Epithelial cell of prostate (primary cell): ENCODE measurements around the gene EMC9.

Experiments
- DNase-seq: peaks from one replicate; pipeline ENCODE4 v3.0.0-alpha.2; 2011; ENCODE audit warnings: low read depth, low spot score
- H3K27ac ChIP-seq: fragments of 450-650 bp; 2 replicates; pipeline ENCODE4 v1.5.1; 2017; ENCODE audit warnings: mild to moderate bottlenecking

Gene EMC9

DNA sequence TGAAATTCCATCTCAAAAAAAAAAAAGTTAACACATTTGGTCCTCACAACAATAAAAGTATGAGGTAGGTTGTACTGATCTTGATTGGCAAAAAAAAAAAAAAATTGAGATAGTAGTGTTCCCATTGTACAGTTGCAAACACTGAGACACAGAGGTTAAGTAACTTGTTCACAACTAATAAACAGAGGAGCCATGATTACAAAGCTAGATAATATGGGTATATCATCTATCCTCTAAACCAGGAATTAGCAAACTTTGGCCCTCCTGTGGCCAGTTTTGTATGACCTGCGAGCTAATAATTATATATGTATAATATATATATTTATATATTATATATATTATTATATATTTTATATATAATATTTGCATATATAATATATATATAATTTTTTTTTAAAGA is 7.7 kb downstream of the EMC9 start:
- no peak for DNase-seq
- no peak overlapping the region for H3K27ac ChIP-seq

DNA sequence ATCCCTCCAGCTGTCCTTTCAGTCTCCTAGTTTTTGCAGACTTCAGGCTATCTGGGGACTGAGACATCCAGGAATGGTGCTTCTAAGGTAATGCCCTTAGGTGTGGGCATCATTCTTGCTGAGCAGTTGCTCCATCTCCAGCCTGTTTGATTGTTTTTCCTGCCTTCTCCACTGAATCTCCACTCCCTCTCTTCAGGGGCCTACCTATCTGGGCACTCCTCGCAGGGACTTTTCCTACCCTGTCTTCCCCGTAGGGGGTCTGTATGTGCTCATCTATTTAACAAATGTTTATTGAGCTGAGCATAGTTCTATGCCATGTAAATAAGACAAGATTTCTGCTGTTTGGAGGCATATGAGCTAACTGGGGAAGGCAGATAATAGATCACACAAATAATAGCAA is 8.4 kb downstream of the EMC9 start:
- no peak for DNase-seq
- no peak overlapping the region for H3K27ac ChIP-seq

DNA sequence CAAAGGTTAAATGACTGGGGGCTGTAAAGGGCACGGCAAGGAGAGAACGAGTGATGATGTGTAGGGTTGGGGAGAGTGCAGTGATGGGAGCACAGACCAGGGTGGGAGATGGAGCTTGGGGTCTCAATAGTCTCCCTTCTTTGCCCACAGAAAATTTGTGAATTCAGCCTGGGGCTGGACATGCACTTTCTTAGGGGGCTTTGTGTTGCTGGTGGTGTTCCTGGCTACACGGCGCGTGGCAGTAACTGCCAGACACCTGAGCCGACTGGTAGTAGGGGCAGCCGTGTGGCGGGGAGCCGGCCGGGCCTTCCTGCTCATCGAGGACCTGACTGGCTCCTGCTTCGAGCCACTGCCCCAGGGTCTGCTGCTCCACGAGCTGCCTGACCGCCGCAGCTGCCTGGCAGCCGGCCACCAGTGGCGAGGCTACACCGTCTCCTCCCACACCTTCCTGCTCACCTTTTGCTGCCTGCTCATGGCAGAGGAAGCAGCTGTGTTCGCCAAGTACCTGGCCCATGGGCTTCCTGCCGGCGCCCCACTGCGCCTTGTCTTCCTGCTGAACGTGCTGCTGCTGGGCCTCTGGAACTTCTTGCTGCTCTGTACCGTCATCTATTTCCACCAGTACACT is 9.2 kb downstream of the EMC9 start:
- DNase-seq: peak; percentile 24
- no peak overlapping the region for H3K27ac ChIP-seq

DNA sequence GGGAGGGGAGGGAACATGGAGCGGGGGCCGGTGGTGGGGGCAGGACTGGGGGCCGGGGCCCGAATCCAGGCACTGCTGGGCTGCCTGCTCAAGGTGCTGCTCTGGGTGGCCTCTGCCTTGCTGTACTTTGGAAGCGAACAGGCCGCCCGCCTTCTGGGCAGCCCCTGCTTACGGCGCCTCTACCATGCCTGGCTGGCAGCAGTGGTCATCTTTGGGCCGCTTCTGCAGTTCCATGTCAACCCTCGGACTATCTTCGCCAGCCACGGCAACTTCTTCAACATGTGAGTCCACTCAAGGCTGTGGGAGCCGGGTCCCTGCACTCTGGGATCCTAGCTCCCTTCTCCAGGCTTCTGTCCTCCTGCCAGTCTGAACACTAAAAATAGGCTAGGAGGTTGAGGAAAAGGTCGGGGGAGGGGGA is 9.8 kb downstream of the EMC9 start:
- DNase-seq: no peak
- H3K27ac ChIP-seq: no peak overlapping the region

DNA sequence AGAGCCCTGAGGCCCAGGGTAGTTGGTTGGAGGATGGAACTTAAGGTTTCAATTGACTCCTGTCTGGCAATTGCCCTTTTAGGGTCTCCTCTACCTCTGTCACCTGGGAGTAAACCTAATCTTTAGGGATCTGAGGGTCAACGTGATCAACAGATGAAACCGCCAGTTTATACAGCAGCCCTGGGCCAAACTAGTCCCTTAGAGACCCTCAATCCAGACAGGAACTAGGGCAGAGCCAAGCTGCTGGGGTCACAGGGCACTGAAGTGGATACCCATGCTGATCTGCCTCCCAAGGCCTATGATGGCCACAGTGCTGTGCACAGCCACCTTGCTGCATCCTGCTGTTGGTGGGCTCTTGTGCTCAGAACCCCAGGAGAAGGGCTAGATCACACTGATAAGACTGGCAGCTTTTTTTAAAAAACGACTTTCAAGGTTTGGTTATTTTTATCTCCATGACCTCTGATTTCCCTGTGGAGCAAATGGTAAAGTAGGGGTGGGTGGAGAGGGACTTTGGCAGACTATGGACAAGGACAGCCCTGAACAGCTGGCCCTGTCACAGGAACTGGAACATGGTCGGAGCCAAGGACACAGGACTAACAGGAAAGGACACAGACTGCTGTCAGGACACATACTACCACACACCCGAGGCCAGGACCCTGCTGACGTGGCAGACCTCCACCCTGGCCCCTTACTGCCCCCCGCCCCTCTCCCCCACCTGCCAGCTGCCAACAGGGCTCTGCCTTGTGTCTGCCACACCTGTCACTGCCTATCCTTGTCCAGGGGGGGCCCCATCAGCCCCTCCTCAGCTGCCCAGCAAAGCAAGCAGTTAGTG is 10.5 kb downstream of the EMC9 start:
- DNase-seq: no peak
- H3K27ac ChIP-seq: no peak overlapping the region

DNA sequence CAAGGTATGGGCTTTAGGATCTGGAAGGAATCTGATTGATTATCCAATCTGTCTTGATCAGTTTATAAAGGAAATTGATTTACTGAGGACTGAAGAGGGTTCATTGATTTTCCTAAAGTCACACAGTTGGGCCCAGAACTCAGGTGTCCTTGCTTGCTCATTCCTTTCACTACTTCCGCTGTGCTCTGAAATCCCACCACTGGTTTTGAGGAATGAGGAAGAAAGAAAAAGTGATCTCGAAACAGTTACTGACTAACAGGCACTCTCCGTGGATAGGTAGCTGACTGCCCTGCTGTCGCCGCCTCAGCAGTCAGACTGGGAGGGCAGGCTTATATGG is 11.0 kb downstream of the EMC9 start, which contains the start of gene FITM1:
TSS of gene FITM1 (plus strand) at position 280 of the 337 bp plus-strand sequence. CDS start 905 bp downstream, outside the sequence.
- no peak for DNase-seq
- H3K27ac ChIP-seq: no peak within 1 kb of the TSS

DNA sequence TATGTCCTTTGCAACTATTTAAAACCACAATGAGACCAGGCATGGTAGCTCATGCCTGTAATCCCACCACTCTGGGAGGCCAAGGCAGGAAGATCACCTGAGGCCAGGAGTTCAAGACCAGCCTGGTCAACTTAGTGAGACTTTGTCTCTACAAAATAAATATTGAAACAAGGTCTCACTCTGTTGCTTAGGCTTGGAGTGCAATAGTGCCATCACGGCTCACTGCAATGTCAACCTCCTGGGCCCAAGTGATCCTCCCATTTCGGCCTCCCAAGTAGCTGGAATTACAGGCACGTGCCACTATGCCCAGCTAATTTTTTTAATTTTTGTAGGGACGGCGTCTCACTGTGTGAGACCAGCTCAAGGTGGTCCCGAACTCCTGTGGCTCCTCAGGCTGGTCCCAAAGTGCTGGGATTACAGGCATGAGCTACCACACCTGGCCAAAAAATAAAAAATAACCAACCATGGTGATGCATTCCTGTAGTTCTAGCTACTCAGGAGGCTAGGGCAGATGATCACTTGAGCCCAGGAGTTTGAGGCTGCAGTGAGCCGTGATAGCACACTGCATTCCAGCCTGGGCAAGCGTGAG is 11.9 kb downstream of the EMC9 start:
- no peak overlapping the region for H3K27ac ChIP-seq
- DNase-seq: no peak

DNA sequence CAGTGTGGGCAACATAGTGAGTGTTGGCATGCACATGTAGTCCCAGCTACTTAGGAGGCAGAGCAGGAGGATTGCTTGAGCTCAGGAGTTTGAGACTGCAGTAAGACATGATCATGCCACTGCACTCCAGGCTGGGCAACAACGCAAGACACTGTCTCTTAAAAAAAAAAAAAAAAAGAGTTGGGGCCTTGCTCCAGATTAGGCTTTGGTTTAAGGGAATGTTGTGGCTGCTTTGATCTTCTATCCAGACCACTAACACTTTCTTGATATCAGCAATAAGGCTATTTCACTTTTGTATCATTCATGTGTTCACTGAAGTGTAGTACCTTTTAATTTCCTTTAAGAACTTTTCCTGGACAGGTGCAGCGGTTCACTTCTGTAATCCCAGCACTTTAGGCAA is 13.7 kb downstream of the EMC9 start:
- no peak overlapping the region for H3K27ac ChIP-seq
- no peak for DNase-seq

DNA sequence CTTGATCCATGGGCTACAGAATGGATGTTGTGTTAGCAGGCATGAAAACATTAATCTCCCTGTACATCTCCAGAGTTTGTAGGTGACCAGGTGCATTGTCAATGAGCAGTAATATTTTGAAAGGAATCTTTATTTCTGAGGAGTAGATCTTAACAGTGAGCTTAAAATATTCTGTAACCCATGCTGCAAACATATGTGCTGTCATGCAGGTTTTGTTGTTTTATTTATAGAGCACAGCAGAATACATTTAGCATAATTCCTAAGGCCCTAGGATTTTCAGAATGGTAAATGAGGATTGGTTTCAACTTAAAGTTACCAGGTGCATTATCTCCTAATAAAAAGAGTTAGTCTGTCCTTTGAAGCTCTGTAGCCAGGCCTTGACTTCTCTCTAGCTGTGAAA is 14.5 kb downstream of the EMC9 start:
- no peak overlapping the region for H3K27ac ChIP-seq
- DNase-seq: no peak

DNA sequence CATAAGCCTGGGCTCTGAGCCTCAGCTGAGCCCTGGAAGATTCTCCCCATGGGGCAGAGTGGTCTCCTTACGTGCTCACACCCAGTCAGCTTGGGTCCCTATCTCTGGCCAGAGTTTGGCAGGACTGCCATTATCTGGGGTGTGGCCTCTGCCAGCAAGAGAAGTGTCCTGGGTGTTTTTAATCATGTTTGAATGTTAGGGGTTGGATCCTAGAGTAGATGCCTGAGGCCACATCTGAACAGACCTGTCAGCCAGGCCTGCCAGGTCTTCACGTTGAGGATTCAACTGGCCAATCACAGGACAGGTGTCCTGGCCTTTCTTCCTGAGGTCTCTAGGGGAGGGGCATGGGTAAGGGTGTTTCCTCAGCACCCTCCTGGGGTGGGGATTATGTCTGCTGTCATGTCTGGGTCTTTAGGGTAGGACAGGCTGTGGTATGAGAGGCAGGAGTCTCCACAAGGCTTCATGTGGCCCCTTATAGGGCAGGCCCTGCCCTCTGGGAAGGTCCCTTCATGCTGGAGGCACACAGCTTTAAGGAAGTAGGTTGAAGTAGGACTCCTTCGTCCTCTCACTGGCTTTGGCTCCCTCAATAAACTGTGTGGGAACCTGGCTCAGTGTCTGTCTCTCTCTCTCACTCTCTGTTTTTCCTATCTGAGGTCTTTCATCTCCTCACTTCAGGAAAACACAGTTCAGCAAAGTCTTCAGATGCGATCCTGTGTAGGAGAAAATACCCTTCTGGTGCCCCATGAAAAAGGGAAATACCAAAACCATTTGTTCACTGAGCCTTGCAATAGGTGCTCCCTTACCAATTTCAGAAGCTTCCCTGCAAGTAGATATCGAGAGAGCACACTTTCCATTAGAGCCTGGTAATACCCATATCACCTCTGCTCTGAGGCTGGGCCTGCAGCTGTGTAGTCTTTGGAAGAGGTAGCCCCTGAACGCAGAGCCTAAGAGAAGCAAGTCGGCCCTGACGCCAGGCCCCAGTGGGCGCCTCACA is 17.7 kb downstream of the EMC9 start:
- DNase-seq: no peak
- no peak overlapping the region for H3K27ac ChIP-seq

DNA sequence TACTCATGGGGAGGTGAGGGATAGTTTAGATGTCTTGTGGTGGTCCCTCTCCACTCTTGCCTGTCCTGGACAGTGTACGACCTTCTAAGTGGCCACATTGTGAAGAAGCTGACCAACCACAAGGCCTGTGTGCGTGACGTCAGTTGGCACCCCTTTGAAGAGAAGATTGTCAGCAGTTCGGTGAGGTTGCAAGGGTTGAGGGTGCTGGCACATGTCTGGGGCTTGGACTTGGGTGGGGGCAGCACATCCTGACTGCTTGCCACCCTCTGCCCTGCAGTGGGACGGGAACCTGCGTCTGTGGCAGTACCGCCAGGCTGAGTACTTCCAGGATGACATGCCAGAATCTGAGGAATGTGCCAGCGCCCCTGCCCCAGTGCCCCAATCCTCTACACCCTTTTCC is 18.5 kb downstream of the EMC9 start:
- DNase-seq: no peak
- no peak overlapping the region for H3K27ac ChIP-seq

DNA sequence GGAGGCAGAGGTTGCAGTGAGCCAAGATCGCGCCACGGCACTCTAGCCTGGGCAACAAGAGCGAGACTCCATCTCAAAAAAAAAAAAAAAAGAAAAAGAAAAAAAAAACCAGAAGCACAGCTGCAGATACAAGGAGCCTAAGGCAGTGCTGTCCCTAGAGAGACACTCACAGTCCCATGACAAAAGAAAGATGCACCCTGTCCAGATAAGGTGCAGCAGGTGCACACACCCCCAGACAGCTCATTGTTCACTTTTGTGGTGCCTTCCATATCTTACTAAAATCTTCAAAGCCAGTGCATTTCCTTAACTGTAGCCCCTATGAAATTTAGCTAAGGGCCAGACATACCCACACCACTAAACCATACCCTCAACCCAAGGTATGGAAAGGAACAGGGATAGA is 19.0 kb downstream of the EMC9 start:
- H3K27ac ChIP-seq: no peak overlapping the region

DNA sequence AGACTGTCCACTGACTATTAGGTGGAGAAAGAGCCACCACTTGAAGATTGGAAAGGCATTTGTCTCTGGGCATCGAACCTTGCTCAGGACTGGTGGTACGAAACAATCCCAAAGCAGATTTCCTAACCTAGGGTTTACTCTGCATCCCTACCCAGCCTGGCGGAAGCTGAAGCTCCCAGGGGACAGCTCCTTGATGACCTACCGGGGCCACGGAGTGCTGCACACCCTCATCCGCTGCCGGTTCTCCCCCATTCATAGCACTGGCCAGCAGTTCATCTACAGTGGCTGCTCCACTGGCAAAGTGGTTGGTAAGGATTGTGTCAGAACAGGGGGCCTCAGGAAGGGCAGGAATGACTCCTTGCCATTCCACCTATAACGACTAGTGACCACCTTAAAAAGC is 20.2 kb downstream of the EMC9 start:
- no peak overlapping the region for H3K27ac ChIP-seq
- no peak for DNase-seq

More for the DNA sequence above, 19.0 kb downstream of the EMC9 start:
- DNase-seq: no peak

DNA sequence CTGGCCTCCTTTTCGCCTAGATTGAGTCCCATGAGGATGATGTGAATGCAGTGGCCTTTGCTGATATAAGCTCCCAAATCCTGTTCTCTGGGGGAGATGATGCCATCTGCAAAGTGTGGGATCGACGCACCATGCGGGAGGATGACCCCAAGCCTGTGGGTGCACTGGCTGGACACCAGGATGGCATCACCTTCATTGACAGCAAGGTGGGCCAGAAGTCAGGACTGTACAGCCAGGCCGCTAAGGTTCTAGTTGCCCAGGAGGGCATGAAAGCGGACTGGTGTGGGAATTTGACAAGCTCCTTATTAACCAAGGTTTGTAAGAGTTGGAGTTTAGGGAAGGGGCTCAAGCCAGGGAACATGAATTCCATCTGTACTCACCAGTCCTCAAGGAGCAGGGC is 21.7 kb downstream of the EMC9 start:
- no peak overlapping the region for H3K27ac ChIP-seq

DNA sequence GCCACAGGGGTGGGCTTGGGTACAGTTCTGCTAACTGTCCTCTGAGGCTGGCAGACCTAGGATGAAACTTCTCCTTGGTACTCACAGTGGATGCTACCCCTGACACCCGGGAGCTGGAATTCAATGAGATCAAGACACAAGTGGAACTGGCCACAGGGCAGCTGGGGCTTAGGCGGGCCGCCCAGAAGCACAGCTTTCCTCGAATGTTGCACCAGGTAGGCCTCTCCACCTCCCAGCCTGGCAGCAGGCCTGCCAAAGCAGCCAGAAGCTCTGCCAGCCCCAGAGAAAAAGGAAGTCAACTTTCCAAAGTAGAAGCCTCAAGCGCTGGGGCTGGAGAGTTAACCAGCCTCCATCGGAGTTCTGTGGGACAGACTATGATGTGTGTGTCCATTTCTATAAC is 24.2 kb downstream of the EMC9 start:
- DNase-seq: no peak
- no peak overlapping the region for H3K27ac ChIP-seq

More for the DNA sequence above, 21.7 kb downstream of the EMC9 start:
- DNase-seq: no peak

DNA sequence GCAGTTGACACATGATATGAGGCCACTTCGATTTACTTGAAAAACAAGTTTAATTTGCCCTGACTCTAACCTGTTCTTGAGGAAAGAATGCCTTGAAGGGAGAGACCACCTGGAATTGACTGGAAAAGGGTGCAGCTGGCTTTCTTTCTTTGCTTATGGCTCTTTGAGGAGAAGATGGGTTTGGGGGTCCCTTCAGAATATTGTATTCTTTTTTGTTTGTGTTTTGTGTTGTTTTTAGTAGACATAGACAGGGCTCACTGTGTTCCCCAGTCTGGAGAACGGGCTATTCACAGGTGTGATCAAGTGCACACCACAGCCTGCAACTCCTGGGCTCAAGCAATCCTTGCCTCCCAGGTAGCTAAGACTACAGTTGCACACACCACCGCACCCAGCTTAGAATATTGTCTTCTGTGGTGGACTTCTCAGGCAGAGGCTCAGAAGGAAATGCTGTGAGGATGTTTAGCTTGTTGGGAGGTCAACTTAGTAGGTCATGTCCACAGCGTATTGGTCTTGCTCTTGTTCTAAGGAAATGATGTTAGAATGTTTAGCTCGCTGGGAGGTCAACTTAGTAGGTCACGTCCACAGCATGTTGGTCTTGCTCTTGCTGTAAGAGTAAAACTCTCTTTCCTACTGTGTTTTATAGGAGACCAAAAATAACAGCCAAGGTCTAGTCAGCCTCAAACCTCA is 25.1 kb downstream of the EMC9 start:
- no peak for DNase-seq
- no peak overlapping the region for H3K27ac ChIP-seq

DNA sequence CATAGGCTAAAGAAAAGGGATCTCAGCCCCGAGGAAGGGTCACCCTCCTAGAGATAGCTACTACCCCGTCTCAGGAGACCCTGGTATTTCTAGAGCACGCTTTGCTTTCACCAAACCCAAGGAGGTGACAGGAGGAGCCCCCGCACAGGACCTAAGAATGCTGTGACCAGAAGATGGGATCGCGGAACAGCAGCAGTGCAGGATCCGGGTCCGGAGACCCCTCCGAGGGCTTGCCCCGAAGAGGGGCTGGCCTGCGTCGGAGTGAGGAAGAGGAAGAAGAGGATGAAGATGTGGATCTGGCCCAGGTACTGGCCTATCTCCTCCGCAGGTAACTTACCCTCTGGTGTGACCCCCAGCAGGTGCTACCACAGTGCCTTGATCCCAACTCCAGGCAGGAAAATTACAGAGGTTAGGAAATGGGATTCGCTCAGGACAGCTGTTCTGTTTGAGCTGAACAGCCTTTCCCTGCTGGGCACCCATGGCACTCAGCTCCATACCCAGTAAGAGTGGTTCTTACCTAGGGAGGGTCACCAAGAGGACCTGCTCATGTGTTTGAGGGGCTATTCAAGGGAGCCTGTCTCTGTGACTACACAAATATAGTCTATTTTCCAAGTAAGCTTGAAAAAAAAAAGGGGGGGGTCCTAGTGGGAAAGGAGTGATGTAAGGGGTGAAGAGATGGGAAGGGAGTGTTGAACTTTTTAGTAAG is 25.8 kb downstream of the EMC9 start:
- no peak for DNase-seq
- H3K27ac ChIP-seq: peak overlapping the region; percentile 97

DNA sequence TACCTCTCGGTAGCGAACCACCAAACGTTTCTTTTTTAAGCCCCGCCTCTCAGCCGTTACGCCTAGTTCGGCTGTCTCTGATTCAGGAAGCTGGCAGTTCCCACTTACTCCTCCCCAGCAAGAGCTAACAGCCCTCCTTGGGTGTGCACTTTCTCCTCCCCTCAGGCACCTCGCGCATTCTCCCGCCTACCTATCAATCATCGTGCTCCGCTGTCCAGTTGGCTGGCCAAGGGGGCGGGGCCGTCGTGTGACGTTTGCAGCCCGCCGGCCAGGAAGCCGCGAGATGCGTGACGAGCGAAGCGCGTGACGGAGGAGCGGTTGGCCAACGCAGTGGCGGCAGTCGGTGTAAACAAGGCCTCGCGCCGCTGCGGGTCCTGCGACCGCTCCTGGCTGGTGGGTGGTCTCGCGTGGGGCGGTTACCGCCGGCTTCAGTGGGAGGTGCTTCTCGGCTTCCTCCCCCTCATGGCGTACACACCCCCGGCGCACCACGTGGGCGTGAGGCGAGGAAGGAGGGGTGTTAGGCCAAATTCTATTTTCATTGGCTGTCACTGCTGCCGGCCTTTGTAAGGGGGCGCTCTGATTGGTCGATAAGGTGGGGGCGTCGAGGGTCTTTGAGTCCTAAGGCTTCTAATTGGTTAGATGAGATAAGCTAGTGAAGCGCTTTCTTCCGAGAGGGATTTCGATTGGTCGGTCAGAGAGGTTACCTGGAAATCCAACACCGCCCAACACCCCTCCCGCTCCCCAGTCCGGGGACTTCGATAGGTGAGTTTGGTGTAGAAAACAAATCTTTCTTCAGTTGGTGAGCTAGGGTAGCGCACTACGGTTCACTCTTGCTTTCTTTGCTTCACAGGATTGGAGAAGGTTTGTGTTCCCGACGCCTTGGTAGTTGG is 26.6 kb downstream of the EMC9 start, which contains the start of the genes DCAF11 and NRL:
TSS of gene DCAF11 (plus strand) at position 246 of the 890 bp plus-strand sequence. CDS start 818 bp downstream, outside the sequence.
TSS of gene NRL (minus strand) at position 418 of the 890 bp plus-strand sequence. CDS start 32,101 bp downstream, outside the sequence.
- peak within 1 kb of the TSS; percentile 97 for H3K27ac ChIP-seq
- DNase-seq: peak; percentile 99
